Fibroblast of villous mesenchyme (primary cell): Measurements from ENCODE around the gene EZR. TPM values are rescaled to one million over a fixed set of nuclear protein-coding genes. Genes with fewer than 3 reads are reported as not detected.

Experiments
- DNase-seq: peaks from one replicate; pipeline ENCODE4 v3.0.0-alpha.2; 2010; ENCODE audit warnings: low read depth
- H3K4me3 ChIP-seq: 2 replicates; pipeline ENCODE4 v1.5.1; 2011; ENCODE audit warnings: low read depth, mild to moderate bottlenecking, low read length
- total RNA-seq: library from RNA; depleted of rRNA; stranded (reverse); fragments of >200 nt; gene quantifications from 2 replicates; pipeline ENCODE4 v1.2.3, GENCODE V29; 2012
- TF ChIP-seq, protein P1 (sequence below): IDR thresholded peaks from 2 replicates; pipeline ENCODE4 v1.5.1; 2012; ENCODE audit warnings: low read depth, mild to moderate bottlenecking, low read length; ENCODE audit not compliant: insufficient read depth

Gene EZR
- total RNA-seq, 1 donor = 100 TPM

GRCh38 chr6:158780988-158781691 lies 38.0 kb downstream of the EZR start:
- DNase-seq = no peak
- H3K4me3 ChIP-seq = no peak overlapping the region
- TF ChIP-seq, protein P1, sequence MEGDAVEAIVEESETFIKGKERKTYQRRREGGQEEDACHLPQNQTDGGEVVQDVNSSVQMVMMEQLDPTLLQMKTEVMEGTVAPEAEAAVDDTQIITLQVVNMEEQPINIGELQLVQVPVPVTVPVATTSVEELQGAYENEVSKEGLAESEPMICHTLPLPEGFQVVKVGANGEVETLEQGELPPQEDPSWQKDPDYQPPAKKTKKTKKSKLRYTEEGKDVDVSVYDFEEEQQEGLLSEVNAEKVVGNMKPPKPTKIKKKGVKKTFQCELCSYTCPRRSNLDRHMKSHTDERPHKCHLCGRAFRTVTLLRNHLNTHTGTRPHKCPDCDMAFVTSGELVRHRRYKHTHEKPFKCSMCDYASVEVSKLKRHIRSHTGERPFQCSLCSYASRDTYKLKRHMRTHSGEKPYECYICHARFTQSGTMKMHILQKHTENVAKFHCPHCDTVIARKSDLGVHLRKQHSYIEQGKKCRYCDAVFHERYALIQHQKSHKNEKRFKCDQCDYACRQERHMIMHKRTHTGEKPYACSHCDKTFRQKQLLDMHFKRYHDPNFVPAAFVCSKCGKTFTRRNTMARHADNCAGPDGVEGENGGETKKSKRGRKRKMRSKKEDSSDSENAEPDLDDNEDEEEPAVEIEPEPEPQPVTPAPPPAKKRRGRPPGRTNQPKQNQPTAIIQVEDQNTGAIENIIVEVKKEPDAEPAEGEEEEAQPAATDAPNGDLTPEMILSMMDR = no peak

DNA sequence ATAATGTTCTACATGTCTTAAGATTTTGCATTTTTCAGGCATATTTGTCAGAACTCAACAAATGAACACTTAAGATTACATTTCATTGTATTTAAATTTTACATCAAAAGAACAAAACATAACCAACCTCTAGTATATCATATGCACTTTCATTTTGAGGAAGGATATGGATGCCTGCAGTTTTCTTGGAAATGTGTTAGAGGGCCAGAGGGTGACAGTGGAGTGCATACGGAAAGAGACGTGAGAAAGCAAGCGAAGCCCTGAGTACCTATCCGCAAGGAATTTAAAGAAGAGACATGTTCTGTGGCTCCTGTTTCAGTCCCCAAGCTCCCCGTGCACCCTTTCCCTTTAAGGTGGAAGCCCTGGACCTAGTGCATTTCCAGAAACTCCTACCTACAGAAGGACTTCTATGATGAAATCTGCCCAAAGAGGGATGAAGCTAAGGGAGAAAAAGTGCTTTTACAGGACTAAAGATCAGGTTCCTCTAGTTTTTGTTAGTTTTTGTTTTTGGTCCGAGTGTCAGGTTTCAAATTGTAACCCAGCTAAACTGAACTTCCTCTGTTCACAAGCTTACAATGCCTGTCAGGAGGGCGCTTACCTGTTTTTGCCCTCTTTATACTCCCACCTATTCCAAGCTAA lies 38.8 kb downstream of the EZR start:
- no peak for DNase-seq
- TF ChIP-seq, protein P1 = no peak
- no peak overlapping the region for H3K4me3 ChIP-seq

DNA sequence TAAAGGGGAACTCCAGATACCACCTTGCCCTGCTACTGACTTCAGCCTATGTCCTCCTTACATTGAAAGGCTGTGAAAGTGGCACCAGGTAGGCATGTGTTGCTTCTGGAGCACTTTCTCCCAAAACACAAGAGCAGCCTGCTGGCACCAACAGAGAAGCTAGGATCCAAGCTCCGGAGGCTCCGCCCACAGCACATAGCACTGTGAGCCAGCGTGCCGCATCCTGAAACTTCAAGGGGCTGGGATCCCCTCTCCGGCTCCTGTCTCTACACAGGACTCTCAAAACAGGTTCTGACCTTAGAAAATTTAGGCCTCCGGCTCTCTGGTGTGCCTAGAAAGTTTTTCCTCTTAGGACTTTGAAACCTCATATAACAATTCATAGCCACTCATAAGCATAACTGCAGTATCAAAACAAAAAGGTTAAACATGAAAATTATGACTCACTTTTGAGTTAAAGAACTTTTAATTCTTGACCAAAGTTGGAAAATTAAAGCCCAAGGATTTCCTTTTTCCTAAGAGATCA lies 41.1 kb downstream of the EZR start:
- no peak overlapping the region for H3K4me3 ChIP-seq
- DNase-seq = no peak
- TF ChIP-seq, protein P1 = no peak

DNA sequence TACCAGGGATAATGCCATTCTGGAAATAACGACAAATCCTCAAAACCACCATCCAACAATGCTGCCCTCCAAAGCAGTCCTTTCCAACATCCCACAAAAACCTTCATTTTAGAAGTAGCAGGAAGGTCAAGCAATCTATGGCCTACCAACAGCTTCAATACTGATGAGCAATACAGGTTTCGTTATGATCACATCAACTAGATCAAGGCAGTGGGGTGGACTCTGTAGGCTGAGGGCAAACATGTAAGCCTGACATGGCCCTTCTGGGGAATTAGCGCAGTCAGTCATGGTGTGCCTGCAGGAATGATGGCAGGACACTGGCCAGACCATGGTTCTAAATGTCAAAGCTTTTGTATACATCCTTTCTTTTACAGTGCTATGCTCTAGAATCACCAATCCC lies 41.7 kb downstream of the EZR start:
- TF ChIP-seq, protein P1 = no peak
- no peak overlapping the region for H3K4me3 ChIP-seq
- no peak for DNase-seq

DNA sequence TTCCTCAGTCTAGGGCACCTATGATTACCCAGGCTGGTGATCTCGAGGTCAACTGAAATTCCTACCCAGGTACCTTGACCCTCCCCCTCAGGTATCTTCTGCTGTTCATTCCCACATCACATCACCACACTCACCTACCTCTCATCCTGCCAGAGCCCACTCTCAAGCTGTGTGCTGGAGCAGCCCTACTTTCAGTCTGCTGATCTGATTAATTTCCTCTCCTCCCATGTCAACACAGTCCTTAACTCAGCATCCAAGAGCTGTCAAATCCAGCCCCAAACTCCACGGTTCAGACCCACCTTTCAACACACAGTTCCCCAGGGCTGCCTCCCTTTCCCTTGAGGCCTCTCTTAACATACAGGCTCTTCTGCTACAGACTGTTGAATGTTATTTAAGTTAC lies 42.4 kb downstream of the EZR start:
- TF ChIP-seq, protein P1 = no peak
- no peak overlapping the region for H3K4me3 ChIP-seq
- DNase-seq = no peak

- DNase-seq = no peak
- H3K4me3 ChIP-seq = no peak overlapping the region
- TF ChIP-seq, protein P1 = no peak
These were observed 43.3 kb downstream of the EZR start for GRCh38 chr6:158775832-158776231.
